ENCODE measurements around the gene PCBP1. TPM values are rescaled to one million over a fixed set of nuclear protein-coding genes. Genes with fewer than 3 reads are reported as not detected.

The PCBP1 gene
- total and polyA plus RNA-seq, 9 of the 15 experiments (the other 6 are each of a cell fraction or from before 2014, with no cell fraction given) = 19.2 to 407 (median 78.1) TPM

- TF ChIP-seq CREB5 (CRISPR knock-in tag; IDR thresholded peaks at IDR 0.05) = no peak
- TF ChIP-seq SMARCA4 (IDR thresholded peaks at IDR 0.05) = no peak
- TF ChIP-seq SMAD4 (CRISPR knock-in tag; conservative IDR thresholded peaks at IDR 0.05) = no peak
- TF ChIP-seq USF2 (CRISPR knock-in tag; IDR thresholded peaks at IDR 0.05) = peak; percentile 64
- TF ChIP-seq CGGBP1 (CRISPR knock-in tag; IDR thresholded peaks at IDR 0.05) = no peak
- 0 out of 2 replicates have a peak, but pooled peaks have one; percentile 12 for TF ChIP-seq RBM14 (IDR thresholded peaks at IDR 0.05; ENCODE audit: borderline replicate concordance, insufficient read depth, low read depth, low read length)
- TF ChIP-seq SAP30 (IDR thresholded peaks at IDR 0.05; ENCODE audit: borderline replicate concordance, insufficient read depth, low read depth, low read length, poor library complexity, severe bottlenecking) = no peak
- TF ChIP-seq ZNF316 (IDR thresholded peaks at IDR 0.05) = no peak; the same call in 1 of the 2 replicates
- TF ChIP-seq SRSF9 (IDR thresholded peaks at IDR 0.05; ENCODE audit: borderline replicate concordance, low read depth, low read length) = no peak
- peak; percentile 63; the same call in 1 of the 2 replicates for TF ChIP-seq MYBL2 (IDR thresholded peaks at IDR 0.05; ENCODE audit: low read depth)
- TF ChIP-seq MYBL2 (CRISPR knock-in tag; IDR thresholded peaks at IDR 0.05; ENCODE audit: borderline replicate concordance) = no peak
- TF ChIP-seq KLF16 (IDR thresholded peaks at IDR 0.05) = no peak
- no peak for TF ChIP-seq ZNF134 (CRISPR knock-in tag; conservative IDR thresholded peaks at IDR 0.05)
- TF ChIP-seq ZNF239 (CRISPR knock-in tag; IDR thresholded peaks at IDR 0.05) = no peak; the same call in 1 of the 2 replicates
- no peak for TF ChIP-seq XRCC3 (IDR thresholded peaks at IDR 0.05)
- no peak for TF ChIP-seq CAMTA2 (CRISPR knock-in tag; conservative IDR thresholded peaks at IDR 0.05)
- TF ChIP-seq NCOA2 (IDR thresholded peaks at IDR 0.05; ENCODE audit: partially characterized antibody in 2 of 2) = peak in 1 of 2 experiments; percentile 96
- no peak for TF ChIP-seq ARID4B (CRISPR knock-in tag; IDR thresholded peaks at IDR 0.05)
- no peak for TF ChIP-seq CBX1 (IDR thresholded peaks at IDR 0.05; ENCODE audit: low read depth)
- no peak; the same call in none of the 2 replicates for TF ChIP-seq L3MBTL2 (IDR thresholded peaks at IDR 0.05)
- peak; percentile 54 for TF ChIP-seq RBFOX2 (IDR thresholded peaks at IDR 0.05; ENCODE audit: low read depth, low read length)
- peak; percentile 74 for TF ChIP-seq CCNT2 (IDR thresholded peaks at IDR 0.05; ENCODE audit: borderline replicate concordance, extremely low read depth, insufficient read length, low read depth, low read length)
Observed at GRCh38 chr2:70086838-70087701, at the start of gene PCBP1 (continued).

All from K562 (cell line).